Measurements from ENCODE around the gene IL5. TPM values are rescaled to one million over a fixed set of nuclear protein-coding genes. Genes with fewer than 3 reads are reported as not detected.

IL5 gene
- total RNA-seq, 2 experiments from 2014 or later: 0.25 to 0.33 TPM

DNA sequence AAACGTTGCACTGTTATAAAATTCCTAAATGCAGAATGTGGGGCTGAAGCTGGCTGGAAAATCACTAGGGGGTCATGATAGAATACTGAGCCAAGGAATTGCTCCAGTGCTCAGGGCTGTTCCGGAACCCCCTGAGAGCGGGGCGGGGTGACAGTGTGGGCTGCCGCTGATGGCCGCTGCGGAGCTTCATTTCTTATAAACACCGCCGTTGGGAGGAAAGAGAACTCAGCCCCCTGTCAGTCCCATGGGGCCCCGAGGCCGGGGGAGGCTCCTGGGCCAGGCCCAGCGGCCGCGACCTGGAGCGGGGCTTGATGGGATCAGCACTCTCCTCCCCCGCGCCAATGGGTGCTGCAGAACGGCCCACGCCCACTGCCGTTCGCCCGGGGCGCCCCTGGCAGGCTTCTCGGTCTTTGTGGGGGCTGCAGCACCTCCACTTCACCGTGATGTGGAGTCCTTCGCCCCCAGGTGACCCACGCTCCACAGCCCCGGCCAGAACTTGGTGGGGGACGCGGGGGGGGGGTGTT is 47.6 kb downstream of the IL5 start:
- ChIA-PET CTCF (interaction anchor here (0.8 to 5.1 kb wide), 9 partner anchors 39 to 324 kb away, joined by 3 to 32 read pairs (median 5); no protein-coding TSS in a partner anchor), POLR2A (interaction anchor here (0.9 to 1.5 kb wide), 6 partner anchors 8 to 85 kb away, joined by 3 to 7 read pairs (median 4); no protein-coding TSS in a partner anchor)
- Mint-ChIP-seq H3K27me3 (no peaks in the 10 kb centered on the region), H3K4me1 (peaks cover 80% of the 10 kb centered on the region), H3K27ac (peak overlapping the region; percentile 98), H3K4me3 (peak overlapping the region; percentile 92), H3K9me3 (no peaks in the 10 kb centered on the region), H3K36me3 (ENCODE audit: low read depth) (peaks cover 3% of the 10 kb centered on the region)
- peak; percentile 81 for DNase-seq

DNA sequence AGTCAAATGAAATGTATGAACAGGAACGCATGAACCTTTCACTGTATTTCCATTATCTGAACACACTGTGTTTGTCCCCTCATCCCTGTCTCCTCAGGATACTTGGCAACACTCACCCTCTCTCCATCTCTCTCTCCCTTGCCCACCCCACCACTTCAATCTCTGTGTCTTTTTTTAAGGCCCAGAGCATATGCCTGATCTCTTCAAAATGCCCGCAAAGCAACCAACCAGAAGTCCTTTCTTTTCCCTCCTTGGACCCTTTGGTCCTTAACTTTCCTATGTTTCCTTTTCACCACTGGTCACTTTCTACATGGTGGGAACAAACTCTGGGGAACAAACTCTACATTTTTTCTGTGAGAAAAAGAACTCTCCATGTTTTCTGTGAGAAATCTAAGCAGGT is 49.5 kb downstream of the IL5 start:
- H3K27ac Mint-ChIP-seq: peak overlapping the region; percentile 98
- POLR2A ChIA-PET: no interaction called here
- peaks cover 16% of the 10 kb centered on the region for H3K36me3 Mint-ChIP-seq (ENCODE audit: low read depth)
- no peaks in the 10 kb centered on the region for H3K9me3 Mint-ChIP-seq
- H3K27me3 Mint-ChIP-seq: no peaks in the 10 kb centered on the region
- H3K4me1 Mint-ChIP-seq: peaks cover 63% of the 10 kb centered on the region
- peak overlapping the region; percentile 92 for H3K4me3 Mint-ChIP-seq
- CTCF ChIA-PET: interaction anchor here (2.3 to 3.5 kb wide), 2 partner anchors 68 to 107 kb away, joined by 6 to 15 read pairs; no protein-coding TSS in a partner anchor
- DNase-seq: no peak

DNA sequence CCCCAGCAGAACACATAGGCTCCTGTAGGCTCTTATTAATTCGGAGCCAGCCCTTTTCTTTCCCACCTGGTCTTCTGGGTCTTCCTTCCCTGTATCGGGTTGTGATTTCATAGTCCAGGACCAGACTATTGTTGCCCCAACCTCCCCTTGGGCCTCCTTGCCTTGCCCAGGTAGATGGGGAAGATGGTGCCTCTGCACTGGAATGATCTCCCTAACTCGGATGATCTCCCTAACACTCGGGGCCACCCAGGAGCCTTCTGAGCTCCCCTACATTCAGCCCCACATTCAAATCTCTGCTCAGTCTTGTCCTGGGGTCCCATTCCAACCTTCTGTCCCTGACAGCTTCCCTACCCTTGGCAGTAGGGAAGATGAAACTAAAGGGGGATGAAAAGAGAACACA is 50.1 kb downstream of the IL5 start:
- no peak overlapping the region for H3K4me3 Mint-ChIP-seq
- peaks cover 57% of the 10 kb centered on the region for H3K4me1 Mint-ChIP-seq
- ChIA-PET POLR2A (no interaction called here), CTCF (interaction anchor here (1.7 to 2.3 kb wide), 2 partner anchors 8 to 67 kb away, joined by 6 to 7 read pairs; no protein-coding TSS in a partner anchor)
- peaks cover 21% of the 10 kb centered on the region for H3K36me3 Mint-ChIP-seq (ENCODE audit: low read depth)
- H3K27ac Mint-ChIP-seq: peak overlapping the region; percentile 98
- H3K9me3 Mint-ChIP-seq: no peaks in the 10 kb centered on the region
- H3K27me3 Mint-ChIP-seq: no peaks in the 10 kb centered on the region
- no peak for DNase-seq

DNA sequence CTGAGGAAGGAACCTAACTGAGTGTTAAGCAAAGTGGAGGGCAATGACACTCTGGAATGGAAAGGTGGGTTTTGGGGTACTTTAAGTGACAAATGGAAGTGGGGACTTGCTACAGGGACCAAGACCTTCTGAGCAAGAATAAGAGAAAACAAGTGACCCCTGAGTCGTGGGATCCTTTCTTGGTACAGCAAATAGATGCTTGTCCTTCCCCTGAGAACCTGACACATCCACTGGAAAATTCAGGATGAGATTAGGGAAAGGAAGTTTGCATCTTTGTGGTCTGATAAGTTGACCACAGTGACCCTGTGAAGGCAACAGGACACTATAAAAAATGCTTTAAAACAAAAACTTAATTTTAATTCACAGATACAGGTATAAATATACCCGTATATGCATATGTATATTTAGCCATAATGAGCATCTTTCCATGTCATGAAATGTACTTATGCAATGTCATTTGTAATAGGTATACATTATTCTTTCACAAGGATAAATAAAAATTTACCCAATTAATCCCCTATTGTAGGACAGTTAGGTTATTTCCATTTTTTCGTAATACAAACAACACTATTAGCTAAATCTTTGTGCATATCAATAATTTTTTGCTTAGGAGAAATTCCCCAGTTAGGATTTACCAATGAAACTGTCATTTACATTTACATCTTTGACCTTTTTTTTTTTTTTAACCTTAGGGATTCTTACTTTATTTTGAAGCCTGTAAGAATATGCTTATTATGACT is 50.8 kb downstream of the IL5 start:
- Mint-ChIP-seq H3K27me3 (no peaks in the 10 kb centered on the region), H3K9me3 (no peaks in the 10 kb centered on the region), H3K4me1 (peaks cover 57% of the 10 kb centered on the region), H3K36me3 (ENCODE audit: low read depth) (peaks cover 28% of the 10 kb centered on the region), H3K4me3 (peak overlapping the region; percentile 83), H3K27ac (peak overlapping the region; percentile 98)
- DNase-seq: no peak
- ChIA-PET POLR2A (interaction anchor here (1.6 to 3.8 kb wide), 2 partner anchors 12 to 66 kb away, joined by 6 to 21 read pairs; no protein-coding TSS in a partner anchor), CTCF (interaction anchor here (0.6 to 6.3 kb wide), 4 partner anchors 9 to 66 kb away, joined by 3 to 52 read pairs (median 6); no protein-coding TSS in a partner anchor)

Other genes starting within 250 kb of the IL5 start
- gene SLC22A4, start 249.1 kb downstream of the IL5 start, total RNA-seq: not detected
- 1 to 10 TPM; 3.2 to 3.6 TPM for gene SLC22A5, start 173.8 kb downstream of the IL5 start, total RNA-seq
- gene IRF1, start 52.7 kb downstream of the IL5 start, total RNA-seq: 100 to 1,000 TPM; 289 to 302 TPM
- gene RAD50, start 13.5 kb upstream of the IL5 start, total RNA-seq: 10 to 100 TPM; 33.3 to 38.5 TPM
- gene IL13, start 114.7 kb upstream of the IL5 start, total RNA-seq: 1 to 10 TPM; 2.5 to 2.8 TPM
- not detected for gene IL4, start 130.5 kb upstream of the IL5 start, total RNA-seq
- gene KIF3A, start 194.0 kb upstream of the IL5 start, total RNA-seq: 1 to 10 TPM; 7.5 TPM
- gene CCNI2, start 203.9 kb upstream of the IL5 start, total RNA-seq: 1 to 10 TPM; 5.5 to 6.2 TPM
- gene SEPTIN8, start 233.7 kb upstream of the IL5 start, total RNA-seq: 10 to 100 TPM; 20.5 to 21.6 TPM

All from activated CD4-positive, alpha-beta T cell treated with anti-CD3 and anti-CD28 coated beads, Interleukin-2, amount 10 ng/mL, durations not matched to agents 7 days and 5 days (primary cell).